Activated CD4-positive, alpha-beta memory T cell treated with anti-CD3 and anti-CD28 coated beads for 36 hours (primary cell): ENCODE results near the gene MTX2. TPM values are rescaled to one million over a fixed set of nuclear protein-coding genes. Genes with fewer than 3 reads are reported as not detected.
"Not testable (repeated sequence)": the region's sequence is repeated elsewhere in the genome, so short reads cannot be mapped to it uniquely, and the experiment has no call there.

Experiments
- CTCF ChIA-PET: fragments of 350-600 bp; sonication (Branson Sonifier 250); formaldehyde crosslinking; loops from one replicate; lab custom pipeline; 2021; ENCODE audit warnings: antibody characterized with exemption, inconsistent platforms; lab: Charles Lee
- POLR2A ChIA-PET: fragments of 350-600 bp; sonication (Branson Sonifier 250); formaldehyde crosslinking; loops from one replicate; lab custom pipeline; 2021; ENCODE audit warnings: antibody characterized with exemption; lab: Charles Lee
- DNase-seq: peaks from one replicate; pipeline ENCODE4 v3.0.0-alpha.2; 2020
- H3K27ac Mint-ChIP-seq: one replicate; pipeline ENCODE4 v1.8.0; 2021; ENCODE audit warnings: mixed read lengths
- H3K27me3 Mint-ChIP-seq: one replicate; pipeline ENCODE4 v1.8.0; 2021; ENCODE audit warnings: mixed read lengths
- H3K36me3 Mint-ChIP-seq: one replicate; pipeline ENCODE4 v1.8.0; 2021; ENCODE audit warnings: mixed read lengths
- H3K4me1 Mint-ChIP-seq: one replicate; pipeline ENCODE4 v1.8.0; 2021; ENCODE audit warnings: low read depth, mixed read lengths
- H3K4me3 Mint-ChIP-seq: one replicate; pipeline ENCODE4 v1.8.0; 2021; ENCODE audit warnings: mild to moderate bottlenecking, mixed read lengths
- H3K9me3 Mint-ChIP-seq: one replicate; pipeline ENCODE4 v1.8.0; 2021; ENCODE audit warnings: mixed read lengths
- intact Hi-C: fragments of 100-400 bp; cut with micrococcal nuclease; formaldehyde crosslinking; loops from one replicate; pipeline ENCODE4 v1.15.1; 2023
- total RNA-seq, 2 experiments: library from RNA; stranded (reverse); gene quantifications; one replicate each; pipeline ENCODE4 v1.2.3, GENCODE V29; 2021

The MTX2 gene
- total RNA-seq, 2 experiments from 2014 or later, result 25.8 to 28.2 TPM

- Mint-ChIP-seq H3K27me3 (no peaks in the 10 kb centered on the region), H3K36me3 (no peaks in the 10 kb centered on the region), H3K4me3 (no peak overlapping the region), H3K27ac (no peak overlapping the region), H3K4me1 (peaks cover 23% of the 10 kb centered on the region), H3K9me3 (no peaks in the 10 kb centered on the region)
- no peak for DNase-seq
- intact Hi-C loops, result no loop called here
- ChIA-PET CTCF (no interaction called here), POLR2A (interaction anchor here (0.5 kb wide), 1 partner anchor 1101 kb away, joined by 3 read pairs; no protein-coding TSS in a partner anchor)
These were observed 23.4 kb downstream of the MTX2 start for GRCh38 chr2:176292608-176293007.

DNA sequence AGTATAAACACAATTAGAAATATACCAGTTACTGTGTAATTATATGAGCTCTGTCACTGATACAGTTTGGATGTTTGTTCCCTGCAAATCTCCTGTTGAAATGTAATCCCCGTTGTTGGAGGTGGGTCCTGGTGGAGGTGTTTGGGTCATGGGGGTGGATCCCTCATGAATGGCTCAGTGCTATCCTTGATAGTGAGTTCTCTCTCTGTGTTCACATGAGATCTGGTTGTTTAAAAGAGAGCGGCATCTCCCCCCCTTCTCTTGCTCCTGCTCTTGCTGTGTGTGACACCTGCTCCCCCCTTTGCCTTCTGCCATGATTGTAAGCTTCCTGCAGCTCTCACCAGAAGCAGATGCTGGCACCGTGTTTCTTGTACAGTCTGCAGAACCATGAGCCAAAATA lies 24.1 kb downstream of the MTX2 start:
- intact Hi-C loops, result no loop called here
- no peak for DNase-seq
- Mint-ChIP-seq H3K4me3 (no peak overlapping the region), H3K9me3 (no peaks in the 10 kb centered on the region), H3K36me3 (no peaks in the 10 kb centered on the region), H3K4me1 (peaks cover 23% of the 10 kb centered on the region), H3K27me3 (no peaks in the 10 kb centered on the region), H3K27ac (no peak overlapping the region)
- ChIA-PET CTCF (interaction anchor here (0.6 kb wide), 1 partner anchor 855 kb away, joined by 3 read pairs; no protein-coding TSS in a partner anchor), POLR2A (no interaction called here)

DNA sequence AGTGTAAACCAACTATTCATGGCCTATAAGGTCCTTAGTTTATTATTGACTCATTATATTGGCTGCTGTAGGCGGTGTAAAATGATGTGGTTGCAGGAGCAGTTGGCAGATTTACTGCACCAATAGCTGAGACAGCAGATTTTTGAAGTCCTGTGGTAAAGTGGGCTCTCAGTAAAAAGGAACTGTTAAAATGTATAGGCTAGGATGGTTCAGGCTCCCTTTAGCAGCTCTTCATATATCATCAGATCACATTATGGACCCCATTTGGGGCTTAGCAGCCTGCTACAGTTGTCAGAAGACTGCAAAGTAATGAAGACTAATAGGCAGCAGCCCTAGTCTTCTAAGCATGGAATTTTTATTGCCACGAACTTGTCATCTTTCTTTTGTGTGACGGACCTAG lies 27.8 kb downstream of the MTX2 start:
- Mint-ChIP-seq H3K36me3 (peaks cover 2% of the 10 kb centered on the region), H3K4me3 (no peak overlapping the region), H3K27me3 (no peaks in the 10 kb centered on the region), H3K9me3 (no peaks in the 10 kb centered on the region), H3K27ac (no peak overlapping the region), H3K4me1 (peaks cover 5% of the 10 kb centered on the region)
- intact Hi-C loops, result no loop called here
- POLR2A ChIA-PET, result no interaction called here
- DNase-seq, result no peak
- CTCF ChIA-PET, result interaction anchor here (0.9 kb wide), 1 partner anchor 258 kb away, joined by 3 read pairs; no protein-coding TSS in a partner anchor

GRCh38 chr2:176297737-176298136 lies 28.5 kb downstream of the MTX2 start:
- H3K4me1 Mint-ChIP-seq, result no peaks in the 10 kb centered on the region
- intact Hi-C loops, result no loop called here
- no peaks in the 10 kb centered on the region for H3K9me3 Mint-ChIP-seq
- POLR2A ChIA-PET, result interaction anchor here (1.1 kb wide), 1 partner anchor 16 kb away, joined by 3 read pairs; no protein-coding TSS in a partner anchor
- no peak for DNase-seq
- CTCF ChIA-PET, result no interaction called here
- no peaks in the 10 kb centered on the region for H3K27me3 Mint-ChIP-seq
- no peak overlapping the region for H3K27ac Mint-ChIP-seq
- H3K36me3 Mint-ChIP-seq, result peaks cover 2% of the 10 kb centered on the region
- H3K4me3 Mint-ChIP-seq, result no peak overlapping the region

GRCh38 chr2:176306020-176306419 lies 36.8 kb downstream of the MTX2 start:
- H3K27ac Mint-ChIP-seq, H3K4me1 Mint-ChIP-seq, CTCF ChIA-PET, POLR2A ChIA-PET, H3K4me3 Mint-ChIP-seq, intact Hi-C loops, H3K27me3 Mint-ChIP-seq, H3K9me3 Mint-ChIP-seq, DNase-seq: not testable (repeated sequence)
- H3K36me3 Mint-ChIP-seq, result peaks cover 51% of the 10 kb centered on the region

- DNase-seq, result no peak
- ChIA-PET CTCF (no interaction called here), POLR2A (no interaction called here)
- no peak overlapping the region for H3K4me3 Mint-ChIP-seq
- peaks cover 8% of the 10 kb centered on the region for H3K36me3 Mint-ChIP-seq
- no peak overlapping the region for H3K27ac Mint-ChIP-seq
- intact Hi-C loops, result no loop called here
- no peaks in the 10 kb centered on the region for H3K4me1 Mint-ChIP-seq
- no peaks in the 10 kb centered on the region for H3K27me3 Mint-ChIP-seq
- H3K9me3 Mint-ChIP-seq, result no peaks in the 10 kb centered on the region
These were observed 48.0 kb downstream of the MTX2 start for GRCh38 chr2:176317199-176317598.

DNA sequence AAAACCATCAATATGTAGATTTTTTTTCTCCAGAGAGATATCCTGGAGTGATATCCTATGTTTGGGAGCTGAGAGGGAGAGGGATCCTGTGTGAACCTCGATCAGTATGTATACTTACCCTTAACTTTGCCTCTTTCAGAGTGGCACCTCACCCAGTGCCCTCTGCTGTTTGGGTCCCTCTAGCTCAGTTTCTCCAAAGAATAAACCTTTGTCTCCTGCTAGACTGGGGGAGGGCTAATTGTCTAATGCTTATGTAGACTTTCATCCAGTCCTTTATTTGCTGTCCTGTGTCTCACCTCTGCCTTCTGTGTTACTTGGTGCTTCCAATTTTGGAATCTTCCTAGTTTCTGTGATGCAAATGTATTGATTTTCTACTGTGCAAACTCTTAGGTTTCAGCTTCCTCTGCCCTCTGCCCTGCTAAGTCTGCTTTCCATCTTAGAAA lies 48.4 kb downstream of the MTX2 start:
- POLR2A ChIA-PET, result no interaction called here
- DNase-seq, result no peak
- intact Hi-C loops, result no loop called here
- H3K4me3 Mint-ChIP-seq, result no peak overlapping the region
- H3K4me1 Mint-ChIP-seq, result no peaks in the 10 kb centered on the region
- no peak overlapping the region for H3K27ac Mint-ChIP-seq
- peaks cover 8% of the 10 kb centered on the region for H3K36me3 Mint-ChIP-seq
- no peaks in the 10 kb centered on the region for H3K27me3 Mint-ChIP-seq
- H3K9me3 Mint-ChIP-seq, result no peaks in the 10 kb centered on the region
- CTCF ChIA-PET, result no interaction called here

DNA sequence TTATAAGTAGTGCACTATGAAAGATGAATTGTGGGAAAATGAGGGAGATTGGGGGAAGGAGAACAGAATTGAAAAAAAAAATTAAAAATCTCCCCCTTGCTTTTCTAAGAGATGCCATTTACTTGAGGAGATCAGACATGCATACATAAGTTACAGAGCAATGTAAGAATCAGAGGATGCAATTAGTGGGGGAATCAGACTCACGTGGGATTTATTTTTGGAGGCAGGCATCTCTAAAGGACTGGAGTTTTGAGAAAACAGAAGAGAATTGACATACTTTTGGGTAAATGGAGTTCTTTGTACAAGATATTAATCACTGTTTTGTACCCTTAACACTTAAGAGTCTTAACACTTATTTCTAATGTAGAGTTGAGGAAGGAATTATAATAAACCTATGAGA lies 52.7 kb downstream of the MTX2 start:
- Mint-ChIP-seq H3K27me3 (no peaks in the 10 kb centered on the region), H3K4me1 (no peaks in the 10 kb centered on the region), H3K9me3 (no peaks in the 10 kb centered on the region), H3K36me3 (peaks cover 7% of the 10 kb centered on the region), H3K27ac (no peak overlapping the region), H3K4me3 (no peak overlapping the region)
- no peak for DNase-seq
- CTCF ChIA-PET, result interaction anchor here (0.5 kb wide), 1 partner anchor 57 kb away, joined by 3 read pairs; no protein-coding TSS in a partner anchor
- POLR2A ChIA-PET, result no interaction called here
- intact Hi-C loops, result no loop called here

DNA sequence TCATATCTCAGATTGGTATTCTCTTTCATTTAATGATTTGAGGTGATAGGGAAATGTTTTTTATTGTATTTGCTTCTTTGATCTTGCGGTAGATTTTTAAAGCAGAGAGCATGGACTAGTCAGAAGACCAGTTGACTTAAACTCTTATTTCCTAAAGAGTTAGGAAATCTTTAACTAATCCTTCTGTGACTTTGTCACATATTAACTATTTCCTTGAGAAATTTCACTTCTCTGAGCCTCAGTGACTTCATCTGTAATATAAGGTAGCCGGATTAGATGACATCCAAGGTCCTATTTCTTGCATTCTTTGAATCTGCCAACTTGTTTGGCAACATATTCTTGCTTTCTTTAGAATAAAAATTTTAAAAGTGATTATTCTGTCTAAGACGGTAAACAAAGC lies 55.6 kb downstream of the MTX2 start:
- CTCF ChIA-PET, result no interaction called here
- H3K4me1 Mint-ChIP-seq, result no peaks in the 10 kb centered on the region
- POLR2A ChIA-PET, result no interaction called here
- intact Hi-C loops, result no loop called here
- no peaks in the 10 kb centered on the region for H3K27me3 Mint-ChIP-seq
- no peak overlapping the region for H3K27ac Mint-ChIP-seq
- no peak overlapping the region for H3K4me3 Mint-ChIP-seq
- no peak for DNase-seq
- peaks cover 7% of the 10 kb centered on the region for H3K36me3 Mint-ChIP-seq
- no peaks in the 10 kb centered on the region for H3K9me3 Mint-ChIP-seq

- POLR2A ChIA-PET, result no interaction called here
- H3K9me3 Mint-ChIP-seq, result no peaks in the 10 kb centered on the region
These were observed 56.5 kb downstream of the MTX2 start for GRCh38 chr2:176325732-176326131.

GRCh38 chr2:176328149-176328548 lies 58.9 kb downstream of the MTX2 start:
- intact Hi-C loops, result no loop called here
- no peak overlapping the region for H3K4me3 Mint-ChIP-seq

More at GRCh38 chr2:176325732-176326131, 56.5 kb downstream of the MTX2 start:
- intact Hi-C loops, result no loop called here
- no peaks in the 10 kb centered on the region for H3K4me1 Mint-ChIP-seq
- peaks cover 8% of the 10 kb centered on the region for H3K36me3 Mint-ChIP-seq
- CTCF ChIA-PET, result no interaction called here
- DNase-seq, result no peak
- H3K27me3 Mint-ChIP-seq, result no peaks in the 10 kb centered on the region
- no peak overlapping the region for H3K4me3 Mint-ChIP-seq
- H3K27ac Mint-ChIP-seq, result no peak overlapping the region

GRCh38 chr2:176330612-176331011 lies 61.4 kb downstream of the MTX2 start:
- Mint-ChIP-seq H3K9me3 (no peaks in the 10 kb centered on the region), H3K27me3 (no peaks in the 10 kb centered on the region), H3K36me3 (peaks cover 18% of the 10 kb centered on the region), H3K4me1 (no peaks in the 10 kb centered on the region), H3K4me3 (no peak overlapping the region), H3K27ac (no peak overlapping the region)
- ChIA-PET POLR2A (no interaction called here), CTCF (no interaction called here)
- DNase-seq, result no peak
- intact Hi-C loops, result no loop called here

More at GRCh38 chr2:176328149-176328548, 58.9 kb downstream of the MTX2 start:
- H3K9me3 Mint-ChIP-seq, result no peaks in the 10 kb centered on the region
- H3K36me3 Mint-ChIP-seq, result peaks cover 16% of the 10 kb centered on the region
- ChIA-PET CTCF (no interaction called here), POLR2A (no interaction called here)
- no peak overlapping the region for H3K27ac Mint-ChIP-seq
- no peaks in the 10 kb centered on the region for H3K4me1 Mint-ChIP-seq
- no peak for DNase-seq
- H3K27me3 Mint-ChIP-seq, result no peaks in the 10 kb centered on the region

DNA sequence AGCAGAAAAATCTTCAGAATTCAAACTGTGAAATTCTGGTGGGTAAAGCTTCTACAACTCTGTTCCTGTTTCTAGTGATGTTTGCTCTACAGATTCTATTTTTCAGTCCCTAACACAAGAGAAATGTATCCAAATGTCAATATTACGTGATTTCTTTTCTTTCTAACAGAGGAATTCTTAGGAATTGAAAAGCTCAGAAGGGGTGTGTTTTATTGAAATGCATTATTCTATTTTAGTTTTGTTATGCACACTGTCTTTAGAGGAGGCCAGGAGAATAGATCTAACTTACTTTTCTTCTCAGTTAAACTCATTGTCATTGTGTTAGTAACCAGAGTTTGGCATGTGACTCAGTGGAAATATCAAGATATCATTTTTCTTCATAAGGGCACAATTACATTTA lies 62.4 kb downstream of the MTX2 start:
- Mint-ChIP-seq H3K27ac (no peak overlapping the region), H3K36me3 (peaks cover 18% of the 10 kb centered on the region), H3K27me3 (no peaks in the 10 kb centered on the region), H3K4me1 (no peaks in the 10 kb centered on the region), H3K4me3 (no peak overlapping the region), H3K9me3 (no peaks in the 10 kb centered on the region)
- ChIA-PET CTCF (no interaction called here), POLR2A (no interaction called here)
- intact Hi-C loops, result no loop called here
- DNase-seq, result no peak
